Stimulated activated naive CD8-positive, alpha-beta T cell treated with anti-CD3 and anti-CD28 coated beads, Interleukin-15, Interleukin-2, amounts not matched to agents 100 U/mL and 50 U/mL, for 24 hours (primary cell): ENCODE data around the gene TXNDC2.

ENCODE experiments used
- ATAC-seq: fragments of 150-1000 bp; cut with Tn5 transposase; one replicate; pipeline ENCODE4 v1.10.0; 2021
- DNase-seq: peaks from one replicate; pipeline ENCODE4 v3.0.0; 2021

The TXNDC2 gene

DNA sequence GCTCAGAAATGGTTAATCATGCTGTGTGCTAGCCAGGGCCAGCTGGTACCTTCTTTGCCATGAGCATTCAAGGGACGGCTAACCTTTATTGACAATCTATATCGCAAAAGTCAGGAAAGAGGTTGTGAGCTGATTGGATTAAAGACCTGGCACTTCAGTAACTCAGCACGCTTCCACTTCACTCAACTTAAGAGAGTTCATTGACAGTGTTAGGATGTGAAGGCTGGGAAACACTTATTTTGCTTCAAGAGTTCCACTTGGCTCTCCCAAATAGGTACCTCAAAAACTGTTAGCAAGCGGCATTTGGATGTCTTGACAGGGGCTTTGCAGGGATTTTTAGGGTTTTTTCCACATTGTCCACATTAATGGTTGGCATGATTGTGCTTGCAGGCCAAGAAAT is 25.1 kb upstream of the TXNDC2 start:
- ATAC-seq (no peak), DNase-seq (no peak)

DNA sequence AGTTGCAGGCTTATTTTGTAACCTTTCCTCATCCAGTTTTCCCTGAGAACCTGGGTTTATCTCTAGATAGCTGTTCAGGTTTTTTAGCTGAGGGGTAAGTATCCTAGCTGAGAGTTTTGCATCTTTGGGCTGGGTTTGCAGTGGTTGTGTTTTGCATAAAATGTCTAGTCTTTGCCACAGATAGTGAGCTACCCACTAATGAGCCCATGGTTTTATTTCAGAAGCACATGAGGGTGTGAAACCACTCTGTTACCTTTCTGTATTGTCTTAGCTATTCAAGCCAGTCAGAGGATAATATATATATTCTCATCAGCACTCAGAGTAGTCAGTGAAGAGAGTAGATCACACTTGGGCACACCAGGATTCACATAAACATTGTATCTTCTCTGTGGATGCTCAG is 24.6 kb upstream of the TXNDC2 start:
- ATAC-seq, result no peak

DNA sequence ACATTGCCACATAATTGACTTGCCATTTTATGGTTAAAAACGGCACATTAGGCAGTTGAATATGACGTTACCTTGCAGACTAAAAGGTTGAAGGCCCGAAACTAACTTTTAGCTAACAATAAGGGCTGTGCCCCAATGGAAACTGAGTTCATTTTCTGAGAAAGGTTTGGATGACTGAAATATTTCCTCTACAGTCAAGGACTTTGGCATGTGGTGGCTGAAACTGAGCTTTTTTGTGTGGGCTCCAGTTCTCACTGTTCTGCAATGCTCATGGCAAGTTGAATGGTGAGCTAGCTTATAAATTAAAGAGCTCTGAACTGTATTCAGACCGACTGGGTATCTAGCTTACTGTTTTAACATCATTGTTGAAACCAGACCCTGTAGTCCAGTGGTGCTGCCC is 23.8 kb upstream of the TXNDC2 start:
- ATAC-seq (peak; percentile 77), DNase-seq (no peak)

More for the DNA sequence above, 24.6 kb upstream of the TXNDC2 start:
- no peak for DNase-seq

DNA sequence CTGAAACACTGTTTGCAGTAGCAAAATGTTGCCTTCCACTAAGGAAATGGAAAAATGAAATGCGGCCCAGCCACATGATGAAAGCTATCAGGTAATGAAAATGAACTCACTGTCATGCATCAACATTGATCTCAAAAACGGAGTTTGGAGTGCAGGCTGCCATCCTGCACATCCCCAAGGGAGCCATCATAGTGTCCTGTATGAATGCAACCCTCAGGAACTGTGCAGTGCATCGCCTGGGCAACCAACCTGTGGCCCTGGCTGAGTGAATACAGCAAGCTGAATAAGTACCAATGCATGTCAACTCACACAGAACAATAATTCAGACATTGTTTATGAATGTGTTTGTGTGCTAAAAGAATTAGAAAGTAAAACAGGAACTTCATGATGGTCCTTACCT is 23.1 kb upstream of the TXNDC2 start:
- DNase-seq, result no peak
- ATAC-seq, result no peak

DNA sequence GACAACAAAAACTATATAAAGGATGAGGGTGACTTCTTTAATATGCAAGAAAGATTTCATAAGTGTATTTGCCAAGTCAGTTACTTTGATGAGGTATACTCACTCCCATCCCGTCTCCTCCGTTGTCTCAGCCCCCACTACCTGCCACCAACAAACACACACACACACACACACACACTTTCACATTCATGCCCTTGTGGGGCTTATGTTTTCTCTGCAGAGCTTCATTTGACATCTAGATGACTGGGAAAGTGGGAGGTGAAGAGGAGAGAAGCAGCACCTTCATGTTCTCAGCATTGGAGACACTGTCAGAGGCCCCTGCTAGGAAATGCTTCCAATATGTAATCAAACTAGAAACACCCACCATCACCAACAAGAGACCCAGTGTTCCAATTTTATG is 22.5 kb upstream of the TXNDC2 start:
- ATAC-seq (no peak), DNase-seq (no peak)

DNA sequence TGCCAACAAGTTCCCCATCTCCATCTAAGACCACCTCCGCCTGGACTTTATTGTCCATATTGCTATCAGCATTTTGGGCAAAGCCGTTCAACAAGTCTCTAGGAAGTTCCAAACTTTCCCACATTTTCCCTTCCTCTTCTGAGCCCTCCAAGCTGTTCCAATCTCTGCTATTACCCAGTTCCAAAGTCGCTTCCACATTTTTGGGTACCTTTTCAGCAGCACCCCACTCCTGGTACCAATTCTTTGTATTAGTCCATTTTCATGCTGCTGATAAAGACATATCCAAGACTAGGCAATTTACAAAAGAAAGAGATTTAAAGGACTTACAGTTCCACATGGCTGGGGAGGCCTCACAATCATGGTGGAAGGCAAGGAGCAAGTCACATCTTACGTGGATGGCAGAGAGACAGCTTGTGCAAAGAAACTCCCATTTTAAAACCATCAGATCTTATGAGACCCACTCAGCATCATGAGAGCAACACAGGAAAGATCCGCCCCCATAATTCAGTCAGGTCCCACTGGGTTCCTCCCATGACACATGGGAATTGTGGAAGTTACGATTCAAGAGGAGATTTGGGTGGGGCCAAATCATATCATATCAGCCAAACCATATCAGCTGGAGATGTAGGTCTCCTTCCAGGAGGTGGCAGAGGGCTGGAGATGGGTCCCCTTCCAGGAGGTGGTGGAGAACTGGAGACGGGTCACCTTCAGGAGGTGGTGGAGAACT is 19.8 kb upstream of the TXNDC2 start:
- no peak for DNase-seq
- ATAC-seq, result no peak

DNA sequence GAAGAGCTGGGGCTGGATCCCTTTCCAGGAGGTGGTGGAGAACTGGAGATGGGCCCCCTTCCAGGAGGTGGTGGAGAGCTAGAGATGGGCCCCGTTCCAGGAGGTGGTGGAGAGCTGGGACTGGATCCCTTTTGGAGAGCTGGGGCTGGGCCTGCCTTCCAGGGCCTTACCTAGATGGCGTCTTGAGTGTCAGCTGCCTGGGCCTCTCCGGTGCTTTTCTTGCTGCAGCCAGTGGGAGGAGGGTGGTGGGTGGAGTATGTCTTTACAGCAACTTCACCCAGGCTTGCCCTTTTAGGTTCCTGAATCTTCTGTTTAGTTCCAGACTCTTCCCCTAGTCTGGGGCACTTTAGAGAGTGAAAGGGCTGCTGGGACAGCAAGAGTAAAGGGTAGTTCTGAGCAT is 19.1 kb upstream of the TXNDC2 start:
- ATAC-seq (no peak), DNase-seq (no peak)

DNA sequence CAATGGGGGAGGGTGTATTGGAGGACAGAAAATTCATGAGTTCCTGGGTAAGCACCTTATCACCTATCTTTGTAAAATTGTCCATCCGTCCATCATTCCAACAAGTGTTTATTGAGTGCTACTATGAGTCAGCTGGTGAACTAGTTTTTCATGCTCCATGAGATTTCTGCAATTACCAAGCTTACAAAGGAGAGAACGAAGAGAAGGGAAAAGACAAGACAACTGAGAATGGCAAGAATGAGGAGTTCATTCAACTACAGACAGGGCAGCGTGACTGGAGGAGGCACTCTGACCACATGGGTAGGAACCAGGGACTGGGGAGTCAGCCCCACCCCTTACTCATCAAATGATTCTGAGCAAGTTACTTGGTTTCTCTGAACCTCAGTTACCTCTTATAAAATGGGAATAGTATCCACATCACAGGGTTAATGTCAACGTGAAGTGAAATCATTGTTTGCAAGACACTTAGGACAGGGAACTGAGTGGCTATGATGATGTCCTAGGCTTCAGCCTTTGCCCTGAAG is 18.6 kb upstream of the TXNDC2 start:
- no peak for DNase-seq
- ATAC-seq, result no peak

DNA sequence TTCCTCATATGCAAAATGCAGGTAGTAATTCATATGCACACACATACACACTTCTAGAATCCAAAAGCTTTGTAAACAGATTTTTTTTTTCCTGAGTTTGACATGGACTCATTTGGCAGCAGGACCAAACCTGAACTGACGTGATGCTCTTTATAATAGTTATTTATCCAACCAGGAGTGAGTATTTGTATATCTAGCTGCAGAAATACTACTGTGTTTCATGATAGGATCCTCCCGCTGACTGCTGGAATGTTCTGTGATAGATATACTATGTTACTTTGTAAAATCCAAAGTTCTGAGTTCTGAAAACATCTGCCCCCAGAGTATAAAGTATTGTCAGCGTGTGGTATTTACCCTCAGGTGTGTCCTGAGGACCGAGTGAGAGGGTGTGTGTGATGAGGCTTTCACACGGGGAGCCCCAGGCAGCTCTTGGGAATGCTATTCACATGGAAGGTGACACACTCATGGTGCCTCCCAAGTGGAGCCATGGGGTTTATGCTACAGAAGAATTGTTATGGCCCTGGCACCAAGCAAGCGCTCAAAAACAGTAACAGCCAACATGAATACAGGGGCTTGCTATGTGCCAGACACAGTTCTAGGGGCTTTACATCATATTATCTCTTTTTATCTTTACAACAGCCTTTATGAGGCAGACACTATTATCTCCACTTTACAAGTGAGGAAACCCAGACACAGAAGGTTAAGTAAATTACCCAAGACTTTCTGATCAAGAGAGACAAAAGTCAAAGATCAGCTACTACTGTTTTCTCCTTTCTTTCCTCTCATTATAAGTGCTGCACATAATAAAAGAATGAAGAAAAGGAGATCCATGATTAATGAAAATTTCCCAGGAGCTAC is 16.7 kb upstream of the TXNDC2 start:
- DNase-seq (no peak), ATAC-seq (no peak)

DNA sequence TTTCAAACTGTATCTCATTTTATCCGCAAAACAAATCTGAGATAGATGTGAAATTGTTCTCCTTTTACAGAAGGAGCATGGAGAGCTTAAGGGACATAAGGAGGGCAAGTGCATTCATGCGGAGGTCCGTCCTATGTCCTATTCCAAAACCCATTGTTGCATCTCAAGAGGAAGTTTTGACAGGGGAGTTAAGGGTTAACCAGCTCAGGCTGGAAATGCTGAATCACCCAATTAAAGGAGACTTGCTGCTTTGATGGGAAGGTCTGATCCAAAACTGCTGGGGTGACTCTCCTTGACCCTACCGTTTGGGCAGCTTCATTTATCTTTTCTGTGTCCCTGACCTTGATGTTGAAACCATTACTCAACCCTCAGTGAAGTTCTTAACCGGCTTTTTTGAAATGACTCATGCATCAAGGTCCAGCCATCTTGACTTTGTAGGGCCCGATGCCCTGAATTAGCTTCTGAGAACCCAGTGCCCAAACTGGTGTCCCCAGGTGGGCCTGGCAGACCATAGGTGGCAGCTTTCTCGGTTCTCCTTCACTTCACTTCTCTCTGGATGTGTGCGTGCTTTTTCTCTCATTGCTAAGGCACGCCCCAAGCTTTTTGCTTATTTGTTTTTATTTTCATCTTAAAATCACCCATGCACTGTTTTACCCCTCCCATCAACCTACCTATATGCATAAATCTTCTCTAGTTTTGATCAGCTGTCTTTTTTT is 15.9 kb upstream of the TXNDC2 start:
- DNase-seq, result no peak
- ATAC-seq, result no peak

DNA sequence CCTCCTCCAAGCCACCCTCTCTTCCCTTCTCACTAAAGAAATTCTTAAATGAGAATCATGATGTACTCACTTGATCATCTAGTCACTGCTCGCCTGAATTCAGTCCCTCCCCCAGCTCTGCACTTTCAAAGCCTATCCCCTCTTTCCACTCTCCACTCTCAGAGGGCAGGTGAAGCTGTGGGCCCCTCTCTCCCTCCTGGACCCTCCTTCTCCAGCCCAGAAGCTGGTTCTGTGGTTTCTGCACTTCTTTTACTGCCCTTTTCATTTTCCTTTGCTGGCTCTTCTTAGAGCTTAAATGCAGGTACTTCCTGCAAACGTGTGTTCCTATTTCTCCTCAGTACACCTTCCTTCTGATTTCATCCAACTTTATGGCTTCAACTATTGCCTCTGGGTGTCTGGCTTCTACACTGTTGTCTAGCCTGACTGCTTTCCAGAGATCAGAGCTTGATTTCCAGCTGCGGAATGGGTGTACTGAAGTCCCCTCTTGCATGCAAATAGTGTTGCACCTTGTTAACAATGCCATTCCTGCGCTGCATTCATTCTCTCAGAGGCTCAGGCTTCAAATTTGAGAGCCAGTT is 15.3 kb upstream of the TXNDC2 start:
- DNase-seq (no peak), ATAC-seq (no peak)

DNA sequence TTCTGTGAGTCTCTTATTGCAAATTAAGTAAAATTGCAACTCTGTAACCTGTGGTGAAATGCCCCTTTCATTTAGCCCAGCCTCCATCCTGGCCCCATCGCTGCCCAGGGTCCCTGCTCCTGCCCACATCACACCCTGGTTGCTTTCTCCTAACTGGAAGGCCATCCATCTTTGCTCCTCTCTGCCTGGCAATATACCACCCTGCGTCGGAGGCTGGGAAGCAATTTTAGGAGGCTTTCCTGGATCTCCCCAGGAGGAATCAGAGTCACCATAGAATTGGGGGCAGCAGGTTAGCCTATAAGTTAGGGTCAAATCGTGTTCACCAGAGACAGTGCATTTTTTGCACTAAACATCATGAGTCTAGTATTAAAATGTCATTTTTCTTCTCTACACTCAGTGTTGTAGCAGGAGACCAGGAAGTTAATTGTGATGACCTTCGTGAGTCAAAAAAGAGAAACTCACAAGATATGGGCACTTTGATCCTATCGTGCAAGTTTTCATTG is 14.5 kb upstream of the TXNDC2 start:
- ATAC-seq (no peak), DNase-seq (no peak)

DNA sequence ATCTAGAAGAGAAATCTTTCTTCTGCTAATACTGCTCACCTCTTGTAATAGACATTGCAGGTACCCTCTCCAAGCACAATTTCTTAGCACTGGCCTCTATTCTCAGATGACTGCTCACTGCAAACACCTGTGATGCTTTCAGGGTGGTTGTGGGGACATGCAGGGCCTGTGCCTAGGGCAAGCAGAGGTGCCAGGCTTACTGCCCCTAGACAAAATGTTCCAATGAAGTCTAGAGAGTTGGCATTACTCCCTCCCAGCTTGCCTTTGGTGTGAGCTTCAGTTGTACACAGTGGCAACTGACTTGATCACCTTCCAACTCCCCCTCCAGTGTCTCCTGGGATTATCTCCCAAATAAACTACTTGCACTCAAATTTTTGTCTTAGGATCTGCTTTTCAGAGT is 12.9 kb upstream of the TXNDC2 start:
- no peak for DNase-seq
- no peak for ATAC-seq

DNA sequence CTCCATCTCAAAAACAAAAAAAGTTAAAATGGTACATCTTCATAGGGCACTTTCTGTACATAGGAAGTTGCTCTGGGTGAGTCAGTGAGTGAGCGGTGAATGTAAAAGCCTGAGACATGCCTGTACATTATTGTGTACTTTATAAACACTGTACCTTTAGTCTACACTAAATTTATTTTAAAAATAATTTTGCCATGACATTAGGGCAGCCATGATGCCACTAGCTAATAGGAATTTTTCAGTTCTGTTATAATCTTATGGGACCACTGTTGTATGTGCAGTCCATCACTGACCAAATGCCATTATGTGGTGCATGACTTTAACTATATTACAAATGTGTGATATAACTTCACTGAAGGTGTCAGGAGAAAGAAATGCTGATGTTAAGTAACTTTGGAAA is 11.0 kb upstream of the TXNDC2 start:
- DNase-seq (no peak), ATAC-seq (no peak)

DNA sequence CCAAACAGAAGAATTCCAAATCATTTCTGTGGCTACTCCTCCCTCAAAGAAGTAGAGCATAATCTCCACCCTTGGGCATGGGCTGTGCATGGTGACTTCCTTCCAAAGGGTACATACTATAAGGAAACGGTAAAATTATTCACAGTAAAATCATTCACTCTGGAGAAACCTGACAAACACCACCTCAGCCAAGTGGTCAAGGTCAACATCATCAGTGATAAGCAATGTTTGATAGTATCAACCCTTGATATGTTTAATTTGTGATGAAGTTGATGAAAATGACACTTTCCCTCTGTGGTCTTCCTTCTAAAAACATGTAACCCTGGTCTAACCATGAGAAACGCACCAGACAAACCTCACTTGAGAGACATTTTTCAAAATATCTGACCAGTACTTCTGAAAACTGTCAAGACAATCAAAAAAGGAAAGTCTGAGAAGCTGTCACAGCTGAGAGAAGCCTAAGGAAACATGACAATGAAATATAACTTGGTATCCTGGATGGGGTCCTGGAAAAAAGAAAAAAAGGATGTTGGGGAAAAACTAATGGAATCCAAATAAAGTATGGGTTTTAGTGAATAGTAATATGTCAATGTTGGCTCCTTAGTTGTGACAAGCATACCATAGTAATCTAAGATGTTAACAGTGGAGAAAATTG is 9.4 kb upstream of the TXNDC2 start:
- ATAC-seq, result no peak
- DNase-seq, result no peak

DNA sequence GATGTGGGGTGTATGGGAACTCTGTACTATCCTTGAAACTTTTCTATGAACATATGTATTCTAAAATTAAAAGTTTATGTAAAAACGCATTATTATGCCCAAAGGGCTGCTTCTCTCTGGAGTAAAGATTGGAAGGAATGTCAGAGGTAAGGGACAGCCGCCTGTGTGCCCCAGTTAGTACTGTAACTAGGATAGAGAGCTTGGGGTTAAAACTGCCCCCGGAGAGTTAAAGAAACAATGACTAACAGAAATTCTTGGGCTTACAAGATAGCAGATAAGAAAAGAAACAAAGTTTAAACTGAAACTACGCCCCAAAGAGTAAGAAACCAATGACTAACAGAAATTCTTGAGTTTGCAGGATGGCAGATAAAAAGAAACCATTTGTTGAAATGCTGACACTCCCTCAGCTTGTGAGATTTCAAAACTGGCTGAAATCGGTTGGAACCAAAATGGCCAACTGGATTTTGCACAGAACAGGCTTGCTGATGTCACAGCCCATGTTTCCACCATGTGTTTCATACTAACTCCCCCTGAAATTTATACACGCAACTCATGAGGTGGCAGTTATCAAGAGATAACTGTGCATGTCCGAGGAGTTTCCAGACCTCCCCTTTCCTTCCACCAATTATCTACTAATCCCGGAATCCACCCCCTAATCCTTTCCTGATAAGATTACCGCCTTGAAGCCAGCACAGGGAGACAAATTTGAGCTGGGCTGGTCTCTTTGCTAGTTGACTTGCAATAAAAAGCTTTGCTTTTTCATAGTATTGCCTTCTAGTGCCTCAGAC is 8.7 kb upstream of the TXNDC2 start:
- DNase-seq (no peak), ATAC-seq (peak; percentile 77)

DNA sequence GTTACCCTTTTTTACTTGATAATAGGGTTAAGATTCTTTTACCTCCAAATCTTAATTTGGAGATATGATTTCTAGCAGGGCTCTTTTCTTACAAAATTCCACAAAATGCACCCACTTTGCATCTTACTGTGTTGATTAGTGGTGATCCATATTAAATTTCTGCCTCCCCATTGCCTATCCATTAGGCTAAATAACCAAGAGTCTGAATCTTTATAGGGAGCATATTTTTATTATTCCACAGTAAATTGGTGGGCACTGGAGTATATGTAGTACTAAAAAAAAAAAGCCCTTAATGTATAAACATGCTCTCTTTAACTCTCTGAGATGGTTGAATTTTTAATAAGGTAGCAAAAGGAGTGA is 8.1 kb upstream of the TXNDC2 start:
- DNase-seq, result no peak
- ATAC-seq, result no peak

DNA sequence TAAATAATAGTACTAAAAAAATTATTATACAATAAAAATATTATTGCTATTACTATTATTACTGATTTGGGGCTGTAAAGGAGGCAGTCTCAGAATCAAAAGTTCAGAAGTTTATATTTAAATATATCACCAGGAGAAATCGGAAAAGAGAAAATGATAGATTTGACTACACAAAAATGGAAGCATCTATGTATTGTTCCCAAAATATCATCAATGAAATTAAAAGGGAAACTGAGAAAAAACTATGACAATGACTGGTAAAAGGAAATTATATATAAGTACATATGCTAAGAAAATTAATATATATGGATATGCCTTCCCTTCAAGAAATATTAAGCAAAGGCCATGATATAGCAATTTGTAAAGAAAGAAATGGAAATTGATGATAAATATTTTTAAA is 7.7 kb upstream of the TXNDC2 start:
- ATAC-seq, result no peak
- no peak for DNase-seq

DNA sequence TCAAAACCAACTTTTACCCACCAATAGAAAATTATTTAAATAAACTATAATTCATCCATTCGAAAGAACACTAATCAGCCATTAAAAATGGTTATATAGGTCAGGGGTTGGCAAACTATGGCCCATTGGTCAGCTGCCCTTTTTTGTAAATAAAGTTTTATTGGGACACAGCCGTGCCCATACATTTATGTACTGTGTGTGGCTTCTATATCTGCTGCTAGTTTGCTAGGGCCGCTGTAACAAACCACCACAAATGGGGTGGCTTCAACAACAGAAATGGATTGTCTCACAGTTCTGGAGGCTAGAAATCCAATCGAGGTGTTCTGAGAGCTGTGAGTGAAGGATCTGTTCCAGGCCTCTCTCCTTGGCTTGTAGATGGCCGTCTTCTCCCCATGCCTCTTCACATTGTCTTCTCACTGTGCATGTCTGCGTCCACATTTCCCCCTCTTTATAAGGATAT is 7.0 kb upstream of the TXNDC2 start:
- DNase-seq, result no peak
- ATAC-seq, result no peak

DNA sequence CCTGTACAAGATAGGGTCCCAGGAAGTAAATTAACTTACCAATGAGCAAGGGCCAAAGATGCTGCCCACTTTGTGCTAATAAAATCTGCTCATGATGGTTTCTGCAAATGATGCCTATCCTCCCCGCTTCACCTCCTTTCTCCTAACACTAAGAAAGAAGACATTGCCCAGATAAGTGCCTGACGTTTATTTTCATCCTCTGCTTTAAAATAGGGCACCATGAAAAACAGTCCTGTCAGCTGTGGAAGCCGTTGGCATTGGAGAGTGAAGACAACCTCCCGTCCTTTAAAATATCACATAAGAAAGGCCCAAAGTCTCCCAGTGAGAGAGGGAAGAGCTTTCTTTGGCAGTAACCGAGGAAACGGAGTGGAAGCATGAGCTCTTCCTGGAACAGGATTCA is 1.7 kb upstream of the TXNDC2 start:
- no peak for DNase-seq
- ATAC-seq, result no peak
